Measurements from ENCODE around the gene DCTN5.

Gene DCTN5

DNA sequence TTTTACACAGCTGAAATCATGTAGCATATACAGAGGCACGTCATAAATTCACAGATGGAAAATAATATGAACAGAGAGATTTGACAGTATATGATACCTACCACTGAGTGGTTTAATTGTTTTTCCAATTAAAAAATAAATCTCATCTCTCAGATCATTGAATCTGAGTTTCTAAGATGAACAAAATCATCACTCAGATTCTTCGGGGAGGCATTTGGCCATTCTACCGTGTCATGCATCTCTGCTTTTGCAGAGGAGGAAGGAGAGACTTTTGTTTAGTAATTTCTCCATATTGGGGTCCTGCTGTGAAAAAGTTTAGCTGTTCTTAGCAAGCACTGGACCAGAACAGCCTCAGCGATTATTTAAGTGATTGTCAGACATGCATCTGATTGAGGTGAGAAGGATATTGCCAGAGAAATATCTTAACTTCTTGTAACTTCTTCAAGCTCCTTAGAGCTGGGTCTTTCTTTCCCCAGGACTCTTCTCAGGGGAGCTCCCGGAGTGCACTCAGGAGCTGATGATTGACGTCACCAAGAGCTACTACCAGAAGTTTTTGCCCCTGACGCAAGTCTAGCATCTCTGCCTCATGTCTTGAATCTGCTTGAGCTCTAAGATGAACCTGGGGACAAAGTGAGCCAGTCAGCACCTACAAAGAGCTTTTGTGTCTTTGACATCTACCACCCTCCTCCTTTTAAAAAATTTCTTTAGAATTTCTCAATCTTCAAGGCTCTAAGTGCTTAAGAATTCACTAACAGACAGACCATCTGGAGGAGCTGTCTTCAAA lies 25.5 kb downstream of the DCTN5 start:
- no peak for DNase-seq

DNA sequence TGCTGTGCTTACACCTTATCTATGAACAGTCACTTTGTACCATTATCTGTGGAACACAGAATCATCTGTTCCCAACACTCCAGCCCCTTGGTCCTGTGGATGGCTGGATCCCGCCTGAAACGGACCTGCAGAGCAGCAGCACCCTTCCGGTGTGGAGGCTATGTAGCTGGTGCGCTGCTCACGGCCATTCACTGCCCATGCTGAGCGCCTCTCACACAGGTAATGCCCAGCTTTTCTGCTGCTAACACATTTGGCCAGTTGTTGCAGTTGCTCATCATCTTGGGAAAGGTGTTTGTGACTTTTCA lies 26.0 kb downstream of the DCTN5 start:
- DNase-seq = no peak

DNA sequence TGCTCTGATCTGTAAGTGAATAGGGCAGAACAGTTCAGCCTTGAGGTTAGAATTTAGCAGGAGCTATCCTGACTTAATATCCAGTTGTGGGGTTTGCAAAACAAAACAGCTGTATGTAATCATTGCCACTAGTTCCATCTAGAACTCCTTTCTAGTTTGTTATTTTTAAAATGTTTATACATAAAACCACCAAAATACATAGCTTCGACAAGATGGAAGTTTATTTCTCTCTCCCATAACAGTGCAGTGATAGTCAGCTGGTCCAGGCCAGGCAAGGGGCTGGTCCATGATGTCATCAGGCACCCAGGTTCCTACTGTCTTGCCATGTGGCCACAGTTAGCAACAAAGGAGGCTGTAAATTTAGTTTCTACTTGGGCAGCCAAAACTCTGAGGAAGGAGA lies 27.0 kb downstream of the DCTN5 start:
- no peak for DNase-seq

DNA sequence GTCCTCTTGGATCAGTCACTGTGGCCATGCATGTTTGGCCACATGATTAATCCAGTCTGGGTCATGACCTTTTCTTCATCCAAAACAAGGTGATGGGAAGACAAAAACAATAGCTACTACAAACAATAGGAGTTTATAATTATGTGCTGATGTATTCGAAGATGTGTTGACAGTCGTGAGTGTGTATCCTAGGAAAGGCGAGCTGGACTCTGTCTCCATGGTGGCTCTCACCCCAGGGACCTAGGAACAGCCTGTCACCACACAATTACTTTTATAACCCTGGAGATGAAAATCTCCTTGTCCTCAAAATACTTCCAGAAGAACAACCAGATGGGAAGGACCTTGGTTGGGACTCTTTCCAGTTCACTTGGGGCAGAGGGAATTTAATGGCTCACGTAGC lies 27.6 kb downstream of the DCTN5 start:
- no peak for DNase-seq

DNA sequence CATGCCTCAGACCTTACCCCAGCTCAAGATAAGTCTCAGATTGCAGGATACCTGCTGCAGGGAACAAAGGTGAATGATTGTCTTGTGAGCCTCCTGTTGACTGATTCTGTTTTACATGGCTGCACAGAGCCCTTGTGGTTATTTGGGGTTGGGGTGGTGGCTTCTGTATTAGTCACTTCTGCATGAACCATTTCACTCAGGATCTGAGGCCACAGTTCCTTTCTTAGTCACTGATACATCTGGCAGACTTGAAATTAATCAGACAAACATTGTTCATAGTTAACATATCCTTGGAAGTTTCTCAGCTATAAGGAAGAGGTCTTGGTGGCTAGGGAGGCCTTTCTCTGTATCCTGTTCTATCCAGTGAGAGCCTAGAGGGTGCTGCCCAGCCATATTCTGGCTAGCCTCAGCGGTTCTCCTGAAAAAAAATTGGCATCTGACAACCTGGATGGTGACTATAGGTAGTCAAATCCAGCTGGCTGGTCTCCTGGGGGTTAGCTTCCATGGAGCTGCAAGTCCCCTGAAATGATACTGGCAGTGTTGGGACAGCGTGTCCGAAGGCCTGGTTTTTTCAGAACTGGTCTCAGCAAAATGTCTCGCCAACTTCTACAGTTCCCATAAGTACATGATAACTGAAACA lies 29.0 kb downstream of the DCTN5 start:
- no peak for DNase-seq

DNA sequence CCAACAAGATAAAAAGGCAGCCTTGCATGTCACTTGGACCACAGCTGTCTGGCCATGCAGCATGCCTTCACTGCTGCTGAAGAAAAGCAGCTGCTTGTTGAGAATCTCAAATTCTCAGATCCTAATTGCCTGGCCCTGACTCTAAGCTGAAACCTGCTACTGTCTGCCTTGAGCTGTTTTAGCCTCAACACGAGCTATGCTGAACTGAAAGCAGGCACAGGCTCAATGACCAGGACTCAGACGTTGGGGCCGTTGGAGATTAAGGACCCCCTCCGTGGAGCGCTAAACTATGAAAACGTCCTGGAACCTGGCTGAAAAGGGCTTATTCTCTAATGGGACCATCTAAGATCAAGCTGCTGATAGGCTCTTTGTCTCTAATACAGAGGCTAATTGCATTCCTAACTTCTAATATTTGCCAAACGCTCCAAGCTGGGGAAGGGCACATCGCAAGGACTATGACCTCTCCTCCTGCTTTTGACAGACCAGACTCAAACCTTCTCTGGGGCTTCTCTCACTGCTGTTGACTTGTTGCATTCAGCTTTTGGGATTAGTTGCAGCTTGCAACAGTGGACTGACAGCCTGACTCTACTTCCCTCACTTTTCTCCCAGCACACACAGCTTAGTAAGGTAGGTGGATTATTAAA lies 32.8 kb downstream of the DCTN5 start:
- DNase-seq = no peak

DNA sequence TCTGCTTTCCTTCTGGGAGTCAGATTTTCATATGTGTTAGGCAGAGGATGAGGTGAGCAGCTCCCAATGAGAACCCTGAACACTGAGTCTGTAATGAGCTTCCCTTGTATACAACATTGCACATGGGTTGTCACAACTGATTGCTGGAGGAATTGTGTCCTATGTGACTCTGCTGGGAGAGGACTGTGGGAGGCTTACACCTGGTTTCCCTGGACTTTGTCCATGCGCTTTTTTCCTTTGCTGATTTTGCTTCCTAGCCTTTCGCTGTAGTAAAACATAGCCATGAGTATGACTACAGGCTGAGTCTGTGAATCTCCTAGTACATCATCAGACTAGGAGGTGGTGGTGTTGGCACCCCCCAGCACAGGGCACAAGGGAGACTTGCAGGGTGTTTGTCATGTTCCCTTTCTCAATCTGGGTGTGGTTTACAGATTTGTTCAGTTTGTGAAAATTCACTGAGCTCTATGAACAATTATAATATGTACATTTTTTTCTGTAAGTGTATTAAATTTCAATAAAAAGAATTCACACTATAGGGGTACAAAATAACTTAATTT lies 35.7 kb downstream of the DCTN5 start:
- DNase-seq = no peak

DNA sequence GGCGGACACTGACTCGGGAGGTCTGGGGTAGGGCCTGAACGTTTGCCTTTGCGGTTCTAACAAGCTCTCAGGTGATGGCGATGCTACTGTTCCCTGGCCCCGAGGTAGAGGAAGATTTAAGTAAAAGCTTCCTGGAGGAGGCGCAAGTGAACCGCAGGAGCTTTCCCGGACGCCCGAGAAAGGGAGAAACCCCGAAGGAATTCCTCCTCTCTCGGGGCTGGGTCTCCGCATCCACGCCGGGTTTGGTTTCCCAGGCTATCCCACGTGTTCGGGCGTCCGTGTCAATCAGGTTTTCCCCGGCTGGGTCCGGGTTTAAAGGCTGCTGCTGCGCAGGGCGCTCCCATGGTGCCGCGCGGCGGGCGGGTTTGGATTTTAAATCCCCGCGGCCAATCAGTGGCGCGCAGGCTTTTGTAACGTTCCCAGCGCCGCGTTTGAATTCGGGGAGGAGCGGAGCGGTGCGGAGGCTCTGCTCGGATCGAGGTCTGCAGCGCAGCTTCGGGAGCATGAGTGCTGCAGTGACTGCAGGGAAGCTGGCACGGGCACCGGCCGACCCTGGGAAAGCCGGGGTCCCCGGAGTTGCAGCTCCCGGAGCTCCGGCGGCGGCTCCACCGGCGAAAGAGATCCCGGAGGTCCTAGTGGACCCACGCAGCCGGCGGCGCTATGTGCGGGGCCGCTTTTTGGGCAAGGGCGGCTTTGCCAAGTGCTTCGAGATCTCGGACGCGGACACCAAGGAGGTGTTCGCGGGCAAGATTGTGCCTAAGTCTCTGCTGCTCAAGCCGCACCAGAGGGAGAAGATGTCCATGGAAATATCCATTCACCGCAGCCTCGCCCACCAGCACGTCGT lies 37.4 kb downstream of the DCTN5 start, which contains the start of gene PLK1:
Gene PLK1, plus strand, starts transcription at position 460 of the 844 bp plus-strand sequence. Its CDS starts 44 bp downstream, at position 504.
- DNase-seq = peak; percentile 82

DNA sequence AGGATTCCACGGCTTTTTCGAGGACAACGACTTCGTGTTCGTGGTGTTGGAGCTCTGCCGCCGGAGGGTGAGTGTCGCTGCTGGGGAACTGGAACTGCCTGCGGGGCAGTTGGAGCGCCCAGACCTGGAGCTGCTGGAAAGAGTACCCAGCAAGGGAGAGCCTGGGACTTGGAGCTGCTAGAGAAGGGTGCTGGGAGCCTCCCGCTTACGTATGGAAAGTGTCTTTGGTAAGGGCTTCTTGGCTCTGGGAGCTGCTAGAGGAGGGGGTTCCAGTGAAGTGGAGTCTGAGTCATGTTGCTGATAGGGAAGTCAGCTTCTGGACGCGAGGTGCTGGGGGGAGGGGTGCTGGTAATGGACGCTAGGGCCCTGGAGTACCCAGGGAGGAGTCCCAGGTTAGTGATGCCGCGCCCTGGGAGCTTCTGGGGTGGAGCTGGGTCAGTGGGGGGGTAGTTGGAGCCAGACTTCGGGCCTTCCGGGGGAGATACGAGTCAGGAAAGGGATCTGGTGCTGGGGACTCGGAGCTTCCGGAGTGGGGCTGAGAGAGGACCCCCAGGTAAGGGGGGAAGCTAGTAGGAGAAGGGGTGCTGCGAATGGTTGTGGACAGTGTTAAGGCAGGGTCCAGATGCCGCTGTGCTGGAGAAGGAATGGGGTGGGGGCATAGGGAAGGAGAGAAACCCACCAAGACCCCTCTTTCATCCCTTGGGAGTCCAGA lies 38.2 kb downstream of the DCTN5 start:
- DNase-seq = no peak

DNA sequence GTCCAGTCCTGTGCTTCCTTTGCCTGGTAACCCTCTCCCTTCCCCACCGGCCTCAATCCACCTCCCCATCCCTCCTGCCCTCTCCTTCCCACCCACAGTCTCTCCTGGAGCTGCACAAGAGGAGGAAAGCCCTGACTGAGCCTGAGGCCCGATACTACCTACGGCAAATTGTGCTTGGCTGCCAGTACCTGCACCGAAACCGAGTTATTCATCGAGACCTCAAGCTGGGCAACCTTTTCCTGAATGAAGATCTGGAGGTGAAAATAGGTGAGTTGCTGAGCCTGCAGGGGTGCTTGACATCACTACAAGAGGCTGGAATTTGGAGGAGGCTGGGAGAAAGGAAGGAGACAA lies 38.7 kb downstream of the DCTN5 start:
- DNase-seq = no peak

DNA sequence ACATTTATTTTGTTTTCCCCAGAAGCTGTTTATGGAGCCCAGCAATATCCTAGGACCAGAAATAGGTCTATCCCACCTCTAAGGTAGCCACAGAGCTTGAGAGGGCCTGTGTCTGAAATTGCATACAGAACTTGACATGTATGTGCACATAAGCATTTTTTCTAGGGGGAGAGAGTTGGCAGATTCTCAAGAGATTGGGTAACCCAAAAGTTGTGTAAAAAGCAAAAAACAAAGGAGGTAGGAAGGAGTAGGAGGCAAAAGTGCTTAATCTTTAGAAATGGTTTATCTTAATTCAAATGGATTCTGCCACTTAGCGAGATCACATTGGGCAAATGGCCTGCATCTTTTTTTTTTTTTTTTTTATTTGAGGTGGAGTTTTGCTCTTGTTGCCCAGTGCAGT lies 40.9 kb downstream of the DCTN5 start:
- no peak for DNase-seq

DNA sequence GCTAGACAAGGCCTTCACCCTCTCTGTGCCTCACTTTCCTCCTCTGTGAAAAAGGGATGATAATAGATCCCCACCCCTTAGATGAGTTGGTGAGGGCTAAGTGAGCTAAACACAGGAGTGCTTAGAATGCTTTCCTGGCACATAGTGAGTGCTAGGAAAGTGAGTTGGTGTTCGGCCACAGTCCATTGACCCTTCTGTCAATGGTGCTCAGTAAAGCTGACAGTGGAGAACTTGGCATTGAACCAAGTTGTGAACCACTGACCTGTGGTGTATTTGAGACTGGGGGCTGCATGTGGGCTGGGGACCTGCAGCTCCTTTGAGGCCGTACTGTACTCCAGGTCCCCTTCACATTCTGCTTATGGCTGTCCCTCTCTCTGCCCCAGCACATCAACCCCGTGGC lies 42.2 kb downstream of the DCTN5 start:
- no peak for DNase-seq

DNA sequence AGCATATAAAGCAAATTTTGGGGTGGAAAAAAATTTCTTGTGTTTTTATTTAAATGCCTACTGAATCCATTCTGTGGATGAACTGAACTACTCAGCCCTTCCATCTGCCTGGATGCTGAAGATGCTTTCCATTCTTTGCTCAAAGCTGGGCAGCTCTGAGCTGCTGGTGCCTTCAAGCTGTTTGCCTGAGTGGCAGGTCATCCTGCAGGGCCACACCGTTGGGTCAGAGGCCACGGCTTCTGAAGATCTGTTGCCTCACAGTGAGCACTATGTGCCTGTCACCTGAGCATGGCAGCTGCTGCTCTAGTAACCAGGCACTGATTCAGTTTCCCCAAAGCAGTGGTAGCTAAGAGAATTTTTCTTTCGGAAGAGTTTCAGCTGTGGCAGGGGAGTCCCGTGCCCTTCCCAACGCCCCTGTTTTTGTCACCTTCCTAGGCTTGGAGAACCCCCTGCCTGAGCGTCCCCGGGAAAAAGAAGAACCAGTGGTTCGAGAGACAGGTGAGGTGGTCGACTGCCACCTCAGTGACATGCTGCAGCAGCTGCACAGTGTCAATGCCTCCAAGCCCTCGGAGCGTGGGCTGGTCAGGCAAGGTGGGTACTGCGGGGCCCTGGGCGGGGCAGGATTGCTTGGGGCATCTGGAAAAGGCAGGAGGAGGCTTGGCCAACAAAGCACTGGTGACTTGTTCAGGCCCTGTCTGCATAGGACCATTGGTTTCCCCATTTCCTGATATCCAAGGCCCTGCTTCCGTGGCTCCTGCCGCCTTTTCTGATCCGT lies 46.0 kb downstream of the DCTN5 start:
- no peak for DNase-seq

DNA sequence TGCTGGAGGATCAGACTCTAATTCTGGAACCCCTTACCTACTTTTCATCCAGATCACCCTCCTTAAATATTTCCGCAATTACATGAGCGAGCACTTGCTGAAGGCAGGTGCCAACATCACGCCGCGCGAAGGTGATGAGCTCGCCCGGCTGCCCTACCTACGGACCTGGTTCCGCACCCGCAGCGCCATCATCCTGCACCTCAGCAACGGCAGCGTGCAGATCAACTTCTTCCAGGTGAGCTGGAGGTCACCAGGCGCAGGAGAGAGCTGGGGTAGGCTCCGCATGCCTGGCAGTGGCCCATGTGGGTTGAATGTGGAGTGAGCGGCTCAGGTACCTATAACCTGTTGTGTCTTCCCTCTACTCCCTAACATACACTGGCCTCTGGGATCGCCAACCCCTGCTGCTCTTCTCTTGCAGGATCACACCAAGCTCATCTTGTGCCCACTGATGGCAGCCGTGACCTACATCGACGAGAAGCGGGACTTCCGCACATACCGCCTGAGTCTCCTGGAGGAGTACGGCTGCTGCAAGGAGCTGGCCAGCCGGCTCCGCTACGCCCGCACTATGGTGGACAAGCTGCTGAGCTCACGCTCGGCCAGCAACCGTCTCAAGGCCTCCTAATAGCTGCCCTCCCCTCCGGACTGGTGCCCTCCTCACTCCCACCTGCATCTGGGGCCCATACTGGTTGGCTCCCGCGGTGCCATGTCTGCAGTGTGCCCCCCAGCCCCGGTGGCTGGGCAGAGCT lies 48.3 kb downstream of the DCTN5 start:
- DNase-seq = no peak

DNA sequence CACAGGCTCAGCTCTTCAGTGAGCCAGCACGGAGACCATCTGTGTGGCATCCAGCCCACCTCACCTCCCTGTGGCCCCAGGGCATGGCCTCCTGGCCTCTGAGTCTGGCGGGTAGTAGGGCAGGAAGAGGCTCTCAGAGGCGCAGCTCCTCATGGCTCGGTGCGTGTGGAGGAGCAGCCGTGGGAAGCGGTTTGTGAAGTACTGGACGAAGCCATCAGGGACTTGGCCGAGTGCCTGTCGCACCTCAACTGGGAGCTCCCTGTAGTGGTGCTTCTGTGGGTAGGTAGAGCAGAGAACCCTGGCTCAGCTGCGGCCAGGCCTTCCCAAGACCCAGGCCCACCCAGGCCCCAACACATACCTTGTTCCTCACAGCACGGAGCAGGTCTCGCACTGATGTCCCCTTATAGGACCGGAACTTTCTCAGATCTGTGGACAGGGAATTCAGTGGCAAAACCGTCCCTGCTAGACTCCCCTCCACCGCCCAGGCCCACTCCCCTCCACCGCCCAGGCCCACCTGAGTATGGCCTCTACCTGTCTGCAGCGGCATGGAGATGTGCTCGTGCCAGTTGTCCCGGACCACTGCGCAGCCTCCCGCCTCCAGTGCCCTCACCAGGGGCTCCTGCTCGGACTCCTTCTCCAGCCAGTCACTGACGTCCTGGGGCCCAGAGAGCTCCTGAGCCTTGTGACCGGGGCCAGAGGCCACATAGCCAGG lies 49.7 kb downstream of the DCTN5 start:
- DNase-seq = no peak

DNA sequence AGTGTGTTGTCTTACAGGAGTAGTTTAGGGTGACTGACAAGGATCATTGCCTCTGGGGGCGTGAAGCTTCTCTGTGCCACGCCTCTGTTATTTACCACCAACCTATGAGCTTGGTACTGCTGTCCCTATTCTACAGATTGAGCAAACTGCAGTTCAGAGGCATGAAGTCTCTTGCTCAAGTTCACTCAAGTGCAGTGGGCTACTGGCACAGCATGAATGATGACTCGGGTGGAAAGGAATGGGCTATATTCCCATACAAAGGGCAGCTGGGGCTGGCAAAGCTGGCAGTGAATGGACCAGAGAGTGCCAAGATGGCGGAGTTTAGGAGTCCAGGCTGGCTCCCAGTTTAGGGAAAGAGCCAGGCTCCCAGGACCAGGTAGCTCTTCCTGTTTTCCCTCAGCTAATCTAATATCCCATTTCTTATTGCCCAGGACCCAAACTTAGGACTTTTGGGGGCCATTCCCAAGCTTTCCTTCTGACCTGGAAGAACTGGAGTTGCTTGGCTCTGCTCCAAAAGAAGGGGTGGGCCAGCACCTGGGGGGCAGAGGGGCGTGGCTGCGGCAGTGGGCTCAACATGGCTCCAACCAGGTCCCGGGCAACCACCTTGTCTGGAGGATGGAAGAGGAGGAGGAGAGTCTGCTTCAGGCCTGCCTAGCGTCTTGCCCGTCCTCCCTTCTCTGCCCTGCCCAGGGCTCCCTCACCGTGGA lies 50.4 kb downstream of the DCTN5 start:
- no peak for DNase-seq

DNA sequence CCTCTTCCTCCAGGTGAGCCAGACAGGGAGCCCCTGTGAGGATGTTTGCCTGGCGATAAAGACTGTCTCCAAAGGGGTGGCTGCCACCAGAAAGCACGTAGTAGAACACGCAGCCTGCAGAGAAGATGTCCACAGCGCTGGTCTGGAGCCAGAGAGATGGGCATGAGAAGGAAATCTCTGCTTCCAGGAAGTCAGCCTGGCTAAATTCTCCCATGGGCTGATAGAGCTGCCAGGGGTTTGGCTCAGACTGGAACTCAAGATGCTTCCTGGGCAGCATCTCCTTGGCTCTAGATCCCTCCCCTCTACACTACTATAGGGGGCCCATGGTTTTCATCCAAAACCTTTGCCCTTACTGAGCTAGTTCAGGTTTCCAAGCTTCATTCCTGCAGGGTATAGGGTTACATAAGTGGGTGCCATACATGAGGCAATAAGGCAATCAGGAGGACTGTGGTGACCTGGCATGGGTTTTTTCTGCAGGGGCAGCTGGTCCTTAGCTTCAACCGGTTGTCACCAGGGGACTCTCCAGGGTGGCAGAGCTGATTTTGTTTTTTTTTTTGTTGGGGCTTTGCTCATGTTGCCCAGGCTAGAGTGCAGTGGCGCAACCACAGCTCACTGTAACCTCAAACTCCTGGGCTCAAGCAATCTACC lies 51.0 kb downstream of the DCTN5 start:
- DNase-seq = no peak

DNA sequence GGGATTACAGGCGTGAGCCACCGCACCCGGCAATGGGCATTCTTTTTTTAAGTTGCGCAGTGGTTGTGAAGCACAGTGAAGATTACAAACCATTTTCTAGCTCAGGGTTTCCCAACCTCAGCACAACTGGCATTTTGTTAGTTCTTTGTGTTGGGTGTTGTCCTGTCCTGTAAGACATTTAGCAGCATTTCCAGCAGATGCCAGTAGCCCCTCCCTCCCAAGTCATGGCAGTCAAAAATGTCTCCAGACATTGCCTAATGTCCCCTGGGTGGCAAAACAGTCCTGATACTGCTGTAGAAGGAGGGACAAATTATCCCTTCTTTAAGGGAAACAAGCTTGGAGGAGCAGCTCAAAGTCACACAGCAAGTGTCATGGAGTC lies 53.0 kb downstream of the DCTN5 start:
- no peak for DNase-seq

All from NCI-H2227 treated with DMSO at 0.1 percent for 48 hours (cell line).